HG03457 (cell line): ENCODE measurements around the gene ST8SIA1.

Experiments
- ATAC-seq: cut with Tn5 transposase; IDR thresholded peaks from one replicate; pipeline ENCODE4 v1.9.1; 2021; ENCODE audit warnings: moderate number of reproducible peaks; ENCODE audit not compliant: unreplicated experiment

ST8SIA1 gene

DNA sequence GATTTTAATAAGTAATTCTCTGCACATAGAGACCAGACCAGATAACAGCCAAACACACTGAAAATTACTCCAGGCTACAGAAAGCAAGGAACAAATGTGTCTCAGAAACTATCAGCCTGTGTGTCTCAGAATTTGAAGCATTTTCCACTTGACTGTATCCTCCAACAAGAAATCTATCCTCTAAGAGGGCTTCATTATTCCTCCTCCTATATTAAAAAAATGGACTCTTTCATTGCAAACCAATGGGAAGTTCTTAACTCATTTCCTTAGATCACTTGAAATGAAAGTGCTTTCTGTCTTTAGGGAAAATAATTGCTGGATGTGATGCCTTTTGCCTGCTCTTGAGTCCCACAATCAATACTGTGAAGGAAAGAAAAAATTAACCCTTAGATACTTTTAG is 2.3 kb downstream of the ST8SIA1 start:
- no peak for ATAC-seq

DNA sequence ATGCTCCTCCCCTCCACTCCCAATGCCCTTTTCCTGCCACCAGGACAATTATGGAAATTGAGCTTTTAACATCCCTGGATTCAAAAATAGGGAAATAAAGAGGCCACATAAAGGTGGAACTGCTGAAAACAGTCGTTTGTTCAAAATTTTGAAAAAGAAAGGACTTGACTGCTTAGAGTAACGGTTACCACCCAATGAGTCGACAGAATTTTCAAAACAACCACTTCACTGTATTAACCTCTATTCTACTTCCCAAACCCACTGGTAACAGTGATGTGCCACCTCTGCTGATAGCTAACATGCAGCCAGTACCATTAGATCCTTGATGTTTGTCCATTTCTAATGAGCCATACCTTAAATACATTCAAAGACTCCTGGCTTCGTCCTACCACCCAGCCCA is 4.9 kb downstream of the ST8SIA1 start:
- ATAC-seq = no peak

DNA sequence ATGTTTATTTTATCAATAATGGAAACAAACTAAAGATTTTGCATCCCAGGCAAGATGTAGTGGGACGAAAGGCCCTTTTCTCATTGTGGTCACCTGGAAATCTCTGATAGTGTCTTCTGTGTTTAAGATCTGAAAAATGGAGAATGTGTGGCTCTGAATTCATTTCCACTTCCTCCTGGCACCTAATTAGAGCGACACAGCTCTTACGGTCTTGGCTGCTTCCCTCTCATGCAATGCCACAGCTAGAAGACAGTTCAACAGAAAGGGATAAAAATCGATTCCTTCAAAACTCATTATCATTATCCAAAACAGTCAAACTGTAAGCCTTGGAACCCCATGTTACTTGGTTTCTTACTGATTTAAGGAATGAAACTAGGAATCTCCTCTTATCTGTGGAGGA is 9.3 kb downstream of the ST8SIA1 start:
- no peak for ATAC-seq

DNA sequence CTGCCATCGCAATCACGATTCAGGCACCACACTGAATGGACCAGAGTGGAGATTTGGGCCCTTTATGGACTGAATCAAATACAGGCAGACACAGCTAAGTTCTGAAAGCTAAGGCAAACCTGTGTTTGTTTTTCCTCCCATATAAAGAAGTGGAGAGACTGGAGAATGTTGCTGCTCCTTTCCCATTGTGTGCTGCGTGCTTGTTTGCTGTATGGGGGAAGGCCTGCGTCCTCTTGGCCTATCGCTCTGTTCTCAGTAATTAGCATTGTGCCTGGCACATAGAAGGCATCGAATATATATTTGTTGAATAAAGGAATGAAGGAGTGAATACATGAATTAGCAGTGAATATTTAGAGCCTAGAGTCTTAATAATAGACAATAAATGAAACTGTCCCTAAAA is 12.4 kb downstream of the ST8SIA1 start:
- ATAC-seq = no peak

DNA sequence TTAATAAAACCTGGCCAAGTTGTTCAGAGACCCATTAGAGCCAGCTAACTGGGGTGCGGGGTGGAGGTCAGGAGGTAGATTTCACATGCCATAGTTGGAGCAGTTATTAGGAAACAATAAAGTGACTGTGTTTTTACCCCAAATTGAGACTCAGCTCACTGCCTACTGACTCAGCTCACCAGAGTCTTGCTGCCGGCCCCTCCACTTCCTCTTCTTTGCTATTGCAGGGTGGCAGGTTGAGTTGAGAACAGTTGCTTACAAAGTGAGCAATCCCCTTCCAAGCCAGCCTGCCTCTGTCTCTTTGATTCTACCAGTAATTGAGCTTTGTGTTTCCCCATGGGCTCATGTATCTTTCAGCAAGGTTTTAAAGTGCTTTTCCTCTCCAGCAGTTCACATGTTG is 12.9 kb downstream of the ST8SIA1 start:
- no peak for ATAC-seq

DNA sequence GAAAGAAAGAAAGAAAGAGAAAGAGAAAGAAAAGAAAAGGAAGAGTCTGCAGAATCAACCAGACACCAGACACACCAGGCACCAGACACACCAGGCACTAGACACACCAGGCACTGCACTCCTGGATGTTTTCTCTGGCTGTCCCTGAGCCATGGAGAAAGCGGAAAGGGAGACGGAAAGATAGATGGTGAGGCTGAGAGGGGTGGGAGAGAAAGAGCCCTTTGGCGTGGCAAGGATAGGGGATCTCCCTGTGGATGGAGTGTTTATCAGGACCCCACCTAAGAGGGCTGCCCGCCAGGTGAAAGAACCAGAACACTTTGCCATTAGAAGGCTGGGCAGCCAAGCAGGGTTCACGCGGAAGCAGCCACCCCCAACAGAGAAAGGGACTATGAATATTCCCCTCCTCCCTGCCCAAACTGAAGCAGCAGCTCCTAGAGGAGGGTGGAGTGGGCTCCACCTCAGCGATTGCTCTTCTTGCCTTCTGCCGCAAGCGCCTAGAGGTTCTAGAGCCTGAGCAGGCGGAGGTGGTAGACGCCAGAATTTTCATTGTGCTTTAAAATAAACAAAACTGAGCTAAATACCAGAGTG is 13.4 kb downstream of the ST8SIA1 start:
- ATAC-seq = no peak

DNA sequence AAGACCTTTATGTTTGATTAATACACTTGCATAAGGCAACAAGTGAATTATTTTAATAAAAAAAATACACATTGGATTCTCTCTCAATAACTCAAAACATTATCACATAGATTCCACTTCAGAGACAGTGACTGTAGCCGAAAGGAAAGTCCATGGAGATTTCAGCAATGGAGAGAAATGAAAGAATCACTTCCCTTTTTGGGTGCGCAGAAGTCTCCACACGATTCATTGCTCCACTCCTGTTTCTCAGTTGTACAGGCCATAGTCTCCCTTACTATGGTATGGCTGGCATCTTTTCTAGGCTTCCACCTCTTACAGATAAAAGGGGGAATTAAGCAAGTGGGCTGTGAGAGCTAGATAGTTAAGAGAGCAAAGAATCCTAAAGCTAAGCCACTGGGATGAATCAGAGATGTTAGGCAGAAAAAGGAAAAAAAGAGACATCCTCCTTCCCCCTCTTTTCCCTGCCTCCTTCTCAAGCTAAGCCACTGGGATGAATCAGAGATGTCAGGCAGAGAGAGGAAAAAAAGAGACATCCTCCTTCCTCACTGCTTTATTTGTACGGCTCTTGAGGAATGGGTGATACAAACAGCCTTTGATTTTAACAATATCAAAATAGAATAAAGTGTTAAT is 16.3 kb downstream of the ST8SIA1 start:
- ATAC-seq = no peak

DNA sequence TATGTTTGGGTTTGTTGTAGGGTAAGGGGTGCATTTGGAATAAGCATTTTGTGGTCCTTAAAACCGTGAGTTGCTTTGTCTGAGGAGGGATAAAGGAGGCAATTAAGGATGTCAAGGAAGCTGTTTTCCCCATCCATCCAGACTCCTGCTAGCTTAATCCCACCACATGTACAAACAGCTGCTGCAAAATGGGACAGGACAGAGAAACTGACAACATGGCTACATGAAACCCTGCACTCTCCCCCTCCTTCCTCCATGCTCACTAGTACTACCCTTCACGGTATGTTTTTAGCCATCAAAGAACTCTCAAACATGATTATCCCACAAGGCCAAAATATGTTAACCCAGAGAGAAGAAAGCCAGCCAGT is 20.6 kb downstream of the ST8SIA1 start:
- no peak for ATAC-seq

DNA sequence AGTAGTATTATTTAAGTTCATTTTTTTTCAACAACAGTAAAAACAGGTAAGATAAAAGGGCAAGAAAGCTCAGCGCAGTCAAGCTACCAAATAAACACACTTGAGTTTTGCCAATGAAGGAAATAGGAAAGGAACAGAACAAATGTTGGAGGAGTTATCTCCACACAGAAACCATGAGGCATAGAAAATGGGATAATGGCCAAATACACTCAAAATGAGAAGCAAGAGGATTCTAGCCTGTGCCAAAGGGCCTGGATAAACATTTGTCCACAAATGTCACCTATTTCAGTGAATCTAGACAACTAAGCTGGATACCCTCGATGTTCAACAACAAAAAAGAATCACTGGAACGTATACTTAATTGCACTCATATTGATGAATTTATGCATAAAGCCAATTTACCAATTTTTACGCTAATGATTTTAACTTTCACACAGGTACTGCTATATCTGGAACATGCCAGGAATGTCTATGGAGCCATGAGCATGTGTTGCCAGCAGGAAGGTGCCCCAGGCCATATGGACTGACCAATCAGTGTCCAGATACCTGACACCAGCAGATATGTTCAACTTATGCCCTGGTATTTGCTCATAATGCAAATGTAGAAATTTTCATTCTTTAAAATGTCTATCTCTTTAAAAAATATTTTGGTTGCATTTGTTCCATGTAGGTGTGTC is 21.1 kb downstream of the ST8SIA1 start:
- ATAC-seq = no peak

DNA sequence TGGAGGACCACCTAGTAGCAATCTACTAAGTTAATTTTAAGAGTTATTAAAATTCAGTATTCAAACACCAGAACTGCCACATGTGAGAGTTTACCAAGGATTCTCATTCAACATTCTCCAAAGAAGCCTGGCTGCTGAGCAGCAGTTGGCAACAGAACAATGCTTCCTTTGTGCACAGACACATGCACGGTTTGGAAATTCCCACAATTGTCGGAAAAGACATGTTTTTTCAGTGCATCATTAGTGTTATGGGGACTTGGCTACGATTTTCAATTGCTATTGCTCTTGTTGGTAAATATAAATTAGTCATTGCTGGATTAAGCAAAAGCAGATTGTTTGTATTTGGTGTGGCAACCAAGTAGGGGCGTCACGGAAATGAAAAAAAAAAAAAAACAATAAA is 22.2 kb downstream of the ST8SIA1 start:
- no peak for ATAC-seq

DNA sequence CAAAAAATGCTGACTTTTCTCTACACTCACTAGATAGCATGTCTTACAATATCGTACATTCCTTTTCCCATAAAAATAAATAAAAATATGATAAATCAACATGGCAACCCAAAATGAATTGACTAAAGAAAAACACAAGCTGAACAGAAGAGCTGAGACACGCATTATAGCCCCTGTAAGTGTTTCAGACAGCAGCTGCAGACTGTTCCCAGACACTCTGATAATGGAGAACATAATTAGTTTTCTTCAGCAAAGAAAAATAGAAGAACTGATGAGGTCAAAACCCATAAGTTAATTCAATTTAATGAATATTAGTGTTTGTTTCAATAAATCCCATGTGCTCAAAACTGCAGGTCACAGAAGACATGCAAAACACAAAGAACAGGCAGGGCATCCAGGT is 23.8 kb downstream of the ST8SIA1 start:
- ATAC-seq = no peak

DNA sequence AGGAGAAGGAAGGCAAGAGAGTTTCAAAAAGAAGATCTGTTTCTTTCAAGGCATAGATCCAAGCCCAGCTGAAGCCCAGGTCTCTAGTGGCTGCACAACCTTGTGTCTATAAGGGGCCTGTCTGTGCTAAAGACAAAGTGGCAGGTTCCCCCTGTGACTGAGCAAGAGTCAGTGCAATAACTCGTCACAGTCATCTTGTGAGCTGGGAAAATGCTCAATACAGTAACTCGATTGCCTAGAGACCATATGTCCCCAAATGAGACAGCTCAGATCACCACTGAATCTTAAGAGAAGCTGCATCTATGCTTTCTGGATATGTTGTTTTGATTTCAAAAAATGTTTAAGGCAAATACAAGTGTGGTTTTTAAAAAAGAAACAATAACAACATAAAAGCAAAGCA is 24.2 kb downstream of the ST8SIA1 start:
- ATAC-seq = no peak

DNA sequence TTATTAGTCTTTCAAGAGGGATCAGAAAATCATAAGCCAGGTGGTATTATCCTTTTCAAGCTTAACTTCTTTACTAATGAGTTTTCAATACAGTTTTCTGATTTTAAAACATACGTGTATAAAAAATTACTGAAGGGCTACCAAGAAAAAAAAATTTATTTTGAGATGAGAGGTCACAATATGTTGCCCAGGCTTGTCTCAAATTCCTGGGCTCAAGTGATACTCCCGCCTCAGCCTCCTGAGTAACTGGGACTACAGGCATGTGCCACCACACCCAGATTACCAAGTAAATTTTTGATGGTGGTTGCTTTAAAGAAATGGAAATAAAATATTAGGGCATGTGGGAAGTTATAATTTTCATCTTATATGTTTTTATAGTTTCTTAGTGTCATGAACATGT is 26.7 kb downstream of the ST8SIA1 start:
- no peak for ATAC-seq

DNA sequence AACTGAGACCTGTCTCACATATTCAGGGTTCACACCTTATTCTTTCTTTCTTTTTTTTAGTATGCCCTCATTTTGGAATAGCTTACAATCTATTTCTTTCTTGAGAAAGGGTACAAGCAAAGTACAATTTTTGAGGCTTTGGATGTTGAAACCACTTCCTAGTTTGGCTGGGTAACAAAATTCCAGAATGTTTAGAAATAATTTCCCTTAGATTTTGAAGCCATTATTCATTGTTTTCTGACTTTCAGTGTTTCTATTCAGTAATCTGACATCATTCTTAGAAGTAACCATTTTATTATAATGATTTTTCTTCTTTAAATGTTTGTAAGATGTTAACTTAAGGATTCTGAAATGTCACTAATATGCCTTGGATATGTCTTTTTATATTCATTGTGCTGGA is 28.2 kb downstream of the ST8SIA1 start:
- ATAC-seq = no peak

DNA sequence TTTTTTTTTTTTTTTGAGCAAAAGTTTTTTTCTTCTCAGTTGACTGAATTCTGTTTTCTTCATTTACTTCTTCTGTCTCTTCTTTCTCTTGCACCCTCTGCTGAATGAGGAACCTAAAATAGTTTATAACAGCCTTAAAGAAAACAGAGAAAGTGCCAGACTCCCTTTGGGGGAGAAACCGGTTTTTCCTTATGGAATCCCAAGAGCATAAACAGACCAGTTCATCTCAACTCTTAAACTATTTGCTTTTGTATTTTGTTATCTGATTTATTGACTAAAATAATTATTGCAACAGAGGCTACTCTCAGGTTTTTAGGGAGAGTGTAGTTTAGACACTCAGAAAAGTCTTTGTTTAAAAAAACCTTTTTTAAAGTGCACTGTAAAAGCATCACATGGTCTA is 30.2 kb downstream of the ST8SIA1 start:
- no peak for ATAC-seq

DNA sequence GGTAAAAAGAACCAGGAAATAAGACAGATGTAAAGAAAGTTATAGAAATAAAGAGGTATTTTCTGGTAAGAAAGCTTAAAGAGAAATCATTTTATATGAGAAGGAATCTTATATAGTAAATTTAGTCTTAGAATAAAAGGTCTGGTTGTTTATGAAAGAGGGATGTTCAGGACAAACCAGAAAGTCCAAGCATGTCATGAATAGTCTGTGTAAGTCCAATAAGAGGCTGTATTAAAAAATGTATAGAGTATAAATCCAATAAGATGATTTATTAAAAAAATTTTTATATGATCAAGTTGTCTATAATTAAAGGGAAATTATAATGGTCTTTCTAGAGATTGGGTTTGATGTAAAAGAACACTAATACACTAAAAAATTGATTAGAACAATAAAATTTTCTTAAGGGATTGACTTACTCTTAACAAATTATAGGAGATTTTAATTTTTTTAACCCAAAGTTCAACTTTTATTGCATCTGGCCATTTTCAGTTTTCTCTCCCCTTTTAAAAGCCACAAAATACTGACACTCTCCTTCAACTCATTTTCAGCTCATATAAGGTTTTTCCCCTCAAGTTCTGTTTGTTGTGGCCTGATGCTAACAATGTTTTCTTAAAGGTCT is 35.1 kb downstream of the ST8SIA1 start:
- ATAC-seq = no peak

DNA sequence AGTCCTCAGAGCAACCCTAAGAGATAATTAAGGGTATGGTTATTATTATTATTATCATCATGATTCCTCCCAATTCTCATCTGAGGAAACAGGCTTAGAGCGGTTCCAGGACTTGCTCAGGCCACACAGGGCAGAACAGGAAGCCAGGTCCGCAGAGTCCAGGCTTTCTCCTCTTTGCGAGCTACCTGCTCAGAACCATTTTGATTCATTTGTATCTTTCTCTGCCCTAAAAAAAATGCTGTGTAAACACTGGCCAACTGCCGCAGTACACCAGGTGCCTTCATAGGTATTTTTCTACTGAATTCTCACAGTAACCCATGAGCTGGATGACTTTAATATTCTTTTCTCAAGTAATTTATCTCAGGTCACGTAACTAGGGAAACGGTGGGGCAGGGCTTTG is 45.3 kb downstream of the ST8SIA1 start:
- no peak for ATAC-seq

DNA sequence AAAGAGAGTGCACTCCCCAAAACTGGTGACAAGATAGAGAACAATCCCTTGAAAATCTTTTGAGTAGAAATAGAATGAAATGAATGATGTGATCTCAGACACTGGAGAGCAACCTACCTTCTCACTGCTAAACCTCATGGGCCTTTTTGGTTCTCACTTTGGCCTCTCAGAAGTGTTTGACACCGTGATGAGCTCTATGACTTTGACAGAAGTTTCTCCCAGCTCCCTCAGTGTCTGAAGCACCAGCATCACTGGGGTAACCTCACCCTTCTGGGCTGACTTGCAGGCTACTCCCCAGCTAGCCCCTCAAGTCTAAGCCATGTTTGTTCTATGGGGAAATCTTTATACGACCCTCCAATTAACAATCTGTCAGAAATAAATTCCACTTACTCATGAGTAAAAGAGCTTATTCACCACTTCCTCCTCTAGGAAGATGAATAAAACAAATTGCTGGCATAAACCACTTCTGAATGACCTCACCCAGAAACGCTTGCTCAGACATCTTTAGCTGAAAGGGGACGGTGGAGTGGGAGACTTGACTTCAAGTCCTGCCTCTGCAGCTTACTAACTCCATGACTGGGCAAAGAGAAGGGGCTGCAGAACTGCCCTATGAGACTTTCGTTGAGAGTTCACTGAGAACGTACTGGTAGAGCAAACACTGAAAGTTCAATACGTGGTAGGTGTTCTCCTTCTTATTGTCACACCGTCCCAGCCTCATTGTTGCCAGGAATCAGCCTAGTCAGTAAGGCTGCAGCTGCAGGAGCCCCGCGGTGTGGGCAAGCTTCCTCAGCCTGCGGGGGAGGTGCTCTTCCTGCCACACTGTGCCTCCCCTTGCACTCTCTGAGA is 46.5 kb downstream of the ST8SIA1 start:
- ATAC-seq = no peak

DNA sequence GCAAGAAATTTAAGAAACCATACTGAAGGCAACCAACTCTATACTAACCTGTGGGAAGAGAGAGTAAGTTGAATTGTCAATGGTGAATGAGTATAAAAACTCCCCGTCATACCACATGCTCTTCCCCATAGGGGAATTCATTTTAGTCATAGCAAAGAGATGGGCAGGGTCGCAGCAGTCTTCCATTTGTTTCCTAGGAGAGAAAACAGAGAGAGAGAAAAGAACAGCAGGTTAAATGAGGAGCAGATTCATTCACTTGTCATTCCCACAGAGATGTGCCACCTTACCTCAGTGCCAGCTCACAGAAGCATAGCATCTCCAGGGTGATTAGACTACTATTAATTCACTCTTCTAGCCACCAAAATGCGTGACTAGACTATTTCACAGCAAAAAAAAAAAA is 47.4 kb downstream of the ST8SIA1 start:
- no peak for ATAC-seq

DNA sequence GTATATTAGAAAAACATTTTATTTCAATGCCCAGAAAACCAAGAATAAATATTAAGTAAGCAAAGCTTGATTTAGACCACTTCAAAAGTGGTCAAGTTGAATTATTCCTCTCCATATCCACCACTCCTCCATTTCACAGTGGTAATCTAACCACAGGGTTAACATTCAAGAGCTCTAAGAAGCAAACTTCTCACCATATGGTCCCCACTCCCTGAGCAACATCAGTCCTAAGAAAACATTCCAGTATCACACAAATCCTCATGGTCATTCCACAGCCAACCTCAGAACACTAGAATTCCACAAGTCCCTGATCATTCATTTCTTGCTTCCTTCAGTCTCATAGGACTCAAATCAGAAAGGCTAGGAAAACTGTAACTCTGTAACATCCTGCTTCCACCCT is 47.9 kb downstream of the ST8SIA1 start:
- no peak for ATAC-seq

DNA sequence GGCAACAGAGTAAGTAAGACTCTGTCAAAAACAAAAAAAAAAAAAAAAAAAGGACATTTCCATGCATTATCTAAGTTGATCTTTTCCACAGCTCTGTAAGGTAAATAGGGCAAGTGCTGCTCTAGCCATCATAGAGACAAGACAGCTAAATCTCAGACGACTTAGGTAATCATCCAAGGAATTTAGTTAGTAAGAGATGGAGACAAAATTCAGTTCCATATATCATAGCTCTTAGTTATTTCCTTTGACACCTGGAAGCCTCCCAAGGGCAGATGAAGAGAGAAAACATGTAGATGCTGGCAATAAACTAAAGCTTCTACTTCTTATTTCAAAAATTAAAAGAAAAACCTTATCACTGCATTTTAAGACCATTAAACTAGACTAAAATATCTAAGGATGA is 48.7 kb downstream of the ST8SIA1 start:
- no peak for ATAC-seq
